Measurements from ENCODE around the gene DNTT. TPM values are rescaled to one million over a fixed set of nuclear protein-coding genes. Genes with fewer than 3 reads are reported as not detected.

Gene DNTT
- total and polyA plus RNA-seq, 2 experiments from 2014 or later = not detected

- Mint-ChIP-seq H3K27me3 (ENCODE audit: insufficient read depth, low read depth, poor library complexity) (no peaks in the 10 kb centered on the region), H3K36me3 (ENCODE audit: low read depth) (no peaks in the 10 kb centered on the region), H3K9me3 (no peaks in the 10 kb centered on the region), H3K4me3 (no peak overlapping the region), H3K27ac (no peak overlapping the region), H3K4me1 (peaks cover 5% of the 10 kb centered on the region)
- ATAC-seq (no peak), DNase-seq (ENCODE audit: low spot score) (no peak)
- H3F3A ChIP-seq (replicated peaks; ENCODE audit: low read depth) = no peaks in the 10 kb centered on the region
- no peaks in the 10 kb centered on the region for H3K27me3 ChIP-seq (ENCODE audit: insufficient read depth)
- H2AFZ ChIP-seq = 0 out of 2 replicates have a peak overlapping the region, but pooled peaks have one; percentile 32
- H3K79me2 ChIP-seq (replicated peaks; ENCODE audit: insufficient read depth) = no peaks in the 10 kb centered on the region
- no peaks in the 10 kb centered on the region for H3K36me3 ChIP-seq (ENCODE audit: insufficient read depth)
- H3K4me3 ChIP-seq = no peak overlapping the region
- no peaks in the 10 kb centered on the region for H4K20me1 ChIP-seq (replicated peaks; ENCODE audit: insufficient read depth)
- TF ChIP-seq CTCF (conservative IDR thresholded peaks at IDR 0.05; ENCODE audit: low read depth in 2 of 2) = no peak
- H3K9me2 ChIP-seq (ENCODE audit: insufficient read depth) = peaks cover 12% of the 10 kb centered on the region
- no peaks in the 10 kb centered on the region for H3K4me1 ChIP-seq (ENCODE audit: insufficient read depth)
- H3K27ac ChIP-seq (ENCODE audit: low read depth) = no peak overlapping the region
- H3K4me2 ChIP-seq = no peak overlapping the region
These were observed 38.0 kb upstream of the DNTT start for GRCh38 chr10:96266118-96266770.

GRCh38 chr10:96267234-96267705, 37.0 kb upstream of the DNTT start:
- H3K27ac ChIP-seq (ENCODE audit: low read depth) = no peak overlapping the region
- Mint-ChIP-seq H3K4me1 (peaks cover 7% of the 10 kb centered on the region), H3K9me3 (no peaks in the 10 kb centered on the region), H3K4me3 (no peak overlapping the region), H3K27ac (no peak overlapping the region), H3K27me3 (ENCODE audit: insufficient read depth, low read depth, poor library complexity) (no peaks in the 10 kb centered on the region), H3K36me3 (ENCODE audit: low read depth) (no peaks in the 10 kb centered on the region)
- no peaks in the 10 kb centered on the region for H3F3A ChIP-seq (replicated peaks; ENCODE audit: low read depth)
- H3K27me3 ChIP-seq (ENCODE audit: insufficient read depth) = no peaks in the 10 kb centered on the region
- no peak overlapping the region for H2AFZ ChIP-seq
- ATAC-seq (no peak), DNase-seq (ENCODE audit: low spot score) (no peak)
- no peaks in the 10 kb centered on the region for H3K79me2 ChIP-seq (replicated peaks; ENCODE audit: insufficient read depth)
- no peaks in the 10 kb centered on the region for H4K20me1 ChIP-seq (replicated peaks; ENCODE audit: insufficient read depth)
- peaks cover 12% of the 10 kb centered on the region for H3K9me2 ChIP-seq (ENCODE audit: insufficient read depth)
- no peaks in the 10 kb centered on the region for H3K36me3 ChIP-seq (ENCODE audit: insufficient read depth)
- no peak overlapping the region for H3K4me2 ChIP-seq
- no peak overlapping the region for H3K4me3 ChIP-seq
- H3K4me1 ChIP-seq (ENCODE audit: insufficient read depth) = 0 out of 2 replicates have a peak, but pooled peaks cover 4% of the 10 kb centered on the region
- TF ChIP-seq REST (IDR thresholded peaks at IDR 0.05; ENCODE audit: unreplicated experiment) (no peak), JUNB (IDR thresholded peaks at IDR 0.05; ENCODE audit: unreplicated experiment) (no peak), CREB1 (CRISPR knock-in tag; IDR thresholded peaks at IDR 0.05; ENCODE audit: low read depth) (no peak), STAT1 (IDR thresholded peaks at IDR 0.05; ENCODE audit: unreplicated experiment) (no peak), EZH2phosphoT487 (IDR thresholded peaks at IDR 0.05; ENCODE audit: unreplicated experiment) (no peak), EZH2 (IDR thresholded peaks at IDR 0.05; ENCODE audit: low read depth, unreplicated experiment) (no peak), NANOG (IDR thresholded peaks at IDR 0.05; ENCODE audit: borderline replicate concordance) (no peak), ZNF462 (CRISPR knock-in tag; IDR thresholded peaks at IDR 0.05) (no peak), ZNF114 (CRISPR knock-in tag; IDR thresholded peaks at IDR 0.05) (no peak)

All from GM23338 (cell line).